ENCODE results near the gene IFRD2.
"Not testable (repeated sequence)": the region's sequence is repeated elsewhere in the genome, so short reads cannot be mapped to it uniquely, and the experiment has no call there.

IFRD2 gene

GRCh38 chr3:50246517-50246954, 45.7 kb downstream of the IFRD2 start:
- DNase-seq = peak; percentile 93

DNA sequence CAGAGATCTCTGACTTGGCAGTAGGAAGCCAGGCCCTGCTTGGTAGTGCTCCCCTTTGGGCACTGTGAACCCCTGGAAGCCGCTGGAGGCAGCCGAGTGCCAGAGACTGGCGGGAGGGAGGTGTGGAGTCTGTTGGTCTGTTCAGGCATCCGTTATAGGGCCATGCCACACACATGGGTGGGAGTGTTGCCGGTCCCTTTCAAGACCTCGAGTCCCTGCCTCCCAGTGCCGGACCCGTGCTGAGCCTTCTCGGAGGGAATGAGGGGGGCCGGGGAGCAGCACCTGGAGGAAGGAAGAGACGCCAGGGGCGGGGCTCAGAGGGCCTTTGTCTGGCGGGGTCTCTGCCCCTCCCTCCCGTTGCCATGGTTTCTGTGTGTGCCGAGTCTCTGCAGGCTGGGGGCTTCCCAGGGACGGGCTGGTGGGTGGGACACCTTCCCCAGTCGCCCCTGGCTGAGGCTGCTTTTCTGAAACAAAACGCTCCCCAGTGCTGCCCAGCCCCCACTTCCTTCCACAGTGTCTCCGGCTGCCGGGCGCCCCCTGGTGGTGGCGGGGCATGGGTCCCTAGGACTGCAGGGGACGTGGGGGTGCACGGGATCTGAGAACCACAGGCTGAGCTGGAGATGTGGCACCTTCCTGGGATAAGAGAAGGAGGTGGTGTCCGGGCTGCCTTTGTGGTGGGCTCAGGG, 46.3 kb downstream of the IFRD2 start:
- peak; percentile 98 for DNase-seq

GRCh38 chr3:50245251-50245745, 46.9 kb downstream of the IFRD2 start:
- DNase-seq = no peak

DNA sequence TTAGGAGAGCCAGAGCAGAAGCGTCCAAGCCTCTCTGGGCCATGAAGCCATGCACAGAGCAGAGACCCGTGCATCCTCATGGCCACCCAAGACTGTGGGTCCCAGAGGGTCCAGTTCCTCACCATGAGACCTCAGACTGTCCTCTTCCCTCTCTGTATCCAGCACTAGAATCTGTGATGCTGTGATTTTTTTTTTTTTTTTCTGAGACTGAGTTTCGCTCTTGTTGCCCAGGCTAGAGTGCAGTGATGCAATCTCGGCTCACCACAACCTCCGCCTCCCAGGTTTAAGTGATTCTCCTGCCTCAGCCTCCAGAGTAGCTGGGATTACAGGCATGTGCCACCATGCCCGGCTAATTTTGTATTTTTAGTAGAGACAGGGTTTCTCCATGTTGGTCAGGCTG, 47.4 kb downstream of the IFRD2 start:
- not testable (repeated sequence) for DNase-seq

DNA sequence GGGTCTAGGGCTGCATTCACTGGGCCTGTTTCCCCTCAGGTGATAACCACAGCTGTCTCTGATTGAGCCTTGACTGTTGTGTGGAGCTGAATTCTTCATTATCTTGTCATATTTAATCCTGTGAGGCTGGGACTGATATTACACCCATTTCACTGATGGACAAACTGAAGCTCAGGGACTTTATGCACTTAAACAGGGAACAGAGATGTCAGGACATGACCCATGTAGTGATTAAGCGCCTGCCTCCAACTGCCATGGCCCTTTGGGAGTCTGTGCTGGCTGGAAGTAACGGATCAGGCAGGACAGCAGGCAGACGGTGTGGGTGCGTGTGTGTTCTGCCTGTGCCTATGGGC, 48.7 kb downstream of the IFRD2 start:
- no peak for DNase-seq

DNA sequence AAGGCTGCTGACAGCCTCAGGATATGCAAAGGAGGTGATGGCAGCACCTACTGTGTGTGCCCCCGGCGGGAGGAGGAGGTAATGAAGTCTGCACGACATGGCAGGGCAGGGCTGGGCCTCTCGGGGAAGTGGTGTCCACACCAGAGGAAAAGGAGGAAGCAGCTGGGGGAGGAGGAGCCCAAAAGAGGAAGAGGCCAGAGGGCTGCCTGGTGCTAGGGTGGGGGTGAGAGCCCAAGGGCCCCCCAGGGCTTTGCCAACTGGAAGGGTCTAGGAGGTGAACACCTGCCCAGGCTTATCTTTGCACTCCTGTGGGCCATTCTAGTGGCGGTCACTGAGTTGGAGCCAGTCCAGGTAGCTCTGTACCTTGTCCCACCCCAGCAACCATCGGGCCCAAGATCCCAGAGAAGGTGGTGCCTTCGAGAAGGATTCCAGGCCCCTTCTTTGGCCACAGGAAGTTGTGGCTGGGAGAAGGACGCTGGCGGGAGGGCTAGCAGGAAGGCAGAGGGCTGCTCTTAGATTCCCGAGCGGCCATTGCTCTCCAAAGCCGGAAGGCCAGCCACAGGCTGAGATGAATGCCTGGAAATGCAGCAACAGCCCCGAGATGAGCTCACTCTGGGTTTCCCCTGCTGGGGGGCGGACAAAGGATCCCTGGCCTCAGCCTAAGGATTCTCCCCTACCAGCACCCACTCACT, 49.2 kb downstream of the IFRD2 start:
- DNase-seq = peak; percentile 81

DNA sequence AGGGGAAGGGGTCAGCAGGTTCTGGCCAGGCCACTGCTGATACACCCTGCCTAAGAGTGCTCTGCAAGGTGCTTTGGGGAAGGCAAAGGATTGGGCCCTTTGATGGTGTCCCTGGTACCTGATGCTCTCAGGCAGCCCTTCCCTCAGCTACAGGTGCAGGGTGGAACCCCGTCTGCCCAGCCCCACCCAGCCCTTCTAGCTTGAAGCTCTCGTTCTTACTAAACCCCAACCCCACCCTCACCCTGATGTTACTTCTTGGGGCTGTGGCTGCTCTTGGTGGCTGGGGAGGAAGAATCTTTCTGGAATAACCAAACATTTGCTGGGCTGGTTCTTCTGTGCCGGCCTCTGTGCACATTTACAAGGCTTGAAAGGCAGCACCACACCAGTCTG, 49.9 kb downstream of the IFRD2 start:
- DNase-seq = no peak

GRCh38 chr3:50241713-50242380, 50.4 kb downstream of the IFRD2 start:
- DNase-seq = no peak

DNA sequence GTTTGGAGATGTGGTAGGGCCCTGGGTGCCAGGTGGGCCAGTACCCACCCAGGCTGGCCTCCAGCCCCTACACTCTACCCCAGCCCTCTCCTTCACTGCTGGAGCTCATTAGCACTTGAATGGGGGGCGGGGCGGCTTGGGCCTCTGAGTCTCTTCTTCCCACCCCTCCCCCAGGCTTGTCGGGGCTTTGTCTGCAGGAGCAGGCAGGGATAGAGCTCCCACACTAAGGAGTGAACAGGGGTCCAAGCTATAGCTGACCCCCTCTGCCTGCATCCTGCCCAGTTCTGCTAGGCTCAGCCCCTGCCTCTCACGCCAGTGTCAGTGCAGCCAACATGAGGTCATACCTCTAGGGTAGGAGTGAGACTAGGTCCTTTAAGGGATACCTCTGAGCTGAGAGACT, 51.1 kb downstream of the IFRD2 start:
- DNase-seq = no peak

GRCh38 chr3:50239649-50240048, 52.6 kb downstream of the IFRD2 start:
- DNase-seq = no peak

GRCh38 chr3:50238549-50239026, 53.6 kb downstream of the IFRD2 start:
- peak; percentile 79 for DNase-seq

GRCh38 chr3:50237754-50238548, 54.3 kb downstream of the IFRD2 start:
- DNase-seq = peak; percentile 95
